Right lobe of liver (tissue), 6 donors: ENCODE data around the gene HMG20B. TPM values are rescaled to one million over a fixed set of nuclear protein-coding genes. Genes with fewer than 3 reads are reported as not detected.

Experiments
- ATAC-seq, 4 donors: fragments of 200-7000 bp; cut with Tn5 transposase; one replicate each; pipeline ENCODE4 v1.9.1; 2020; ENCODE audit warnings: mild to moderate bottlenecking in 4 of 4, moderate library complexity in 4 of 4
- DNase-seq, 3 donors: peaks; one replicate each; pipeline ENCODE4 v3.0.0-alpha.2; 2020
- H3K27ac ChIP-seq, 3 donors: fragments of 200-600 bp; one replicate each; pipeline ENCODE4 v1.8.0; 2022
- H3K27me3 ChIP-seq, 2 donors: fragments of 200-600 bp; one replicate each; pipeline ENCODE4 v1.8.0; 2022
- H3K36me3 ChIP-seq, 4 donors: fragments of 200-600 bp; sonication (generic) in 1 of 4; one replicate each; pipeline versions ENCODE4 v1.5.1 to v1.8.0; 2017 to 2022; ENCODE audit warnings: control low read depth in 1 of 4
- H3K4me1 ChIP-seq, 4 donors: fragments of 200-600 bp; sonication (generic) in 1 of 4; one replicate each; pipeline versions ENCODE4 v1.5.1 to v1.8.0; 2017 to 2022; ENCODE audit warnings: control low read depth in 1 of 4
- H3K4me3 ChIP-seq, 3 donors: fragments of 200-600 bp; one replicate each; pipeline ENCODE4 v1.8.0; 2022
- H3K9me3 ChIP-seq, 4 donors: fragments of 200-600 bp; sonication (generic) in 1 of 4; one replicate each; pipeline versions ENCODE4 v1.5.1 to v1.8.0; 2017 to 2022; ENCODE audit warnings: control low read depth in 1 of 4
- CTCF ChIP-seq, 4 donors: fragments of 200-600 bp in 3 of 4; fragments of 450-650 bp in 1 of 4; IDR thresholded peaks; one replicate each; pipeline versions ENCODE4 v1.5.1 to v1.8.0; 2016 to 2022; ENCODE audit warnings: antibody characterized with exemption in 4 of 4, mild to moderate bottlenecking in 2 of 4
- POLR2A ChIP-seq: fragments of 450-650 bp; IDR thresholded peaks from one replicate; pipeline ENCODE4 v1.6.1; 2017; ENCODE audit warnings: antibody characterized with exemption, mild to moderate bottlenecking
- WGBS: methylation state at CpG from one replicate; pipeline ENCODE4 v1.1.6; 2018; ENCODE audit warnings: low coverage, low lambda C conversion rate; ENCODE audit not compliant: insufficient coverage; ENCODE audit errors: missing lambda C conversion rate; 5-methylcytosine and 5-hydroxymethylcytosine counted together
- intact Hi-C, 2 donors: fragments of 100-400 bp; cut with DNase I; formaldehyde crosslinking; loops; one replicate each; pipeline versions ENCODE4 v1.11.2 to v1.14.1; 2022
- total RNA-seq, 6 experiments: library from RNA; depleted of rRNA in 2 of 6; stranded (reverse); fragments of >200 nt in 2 of 6; fragmentation: NEBNext Ultra II Directional in 3 of 6; extraction: Animal tissue kit (Norgen Biotek cat#: 25700) in 3 of 6; gene quantifications; one replicate each; pipeline versions ENCODE4 v1.1.0 to v1.2.4, GENCODE V29; 2016 to 2023
- donor health status: DM: no; HTN: yes; CAD: no.
- donor health status: DM: no; HTN: no; CAD: no.
- donor health status: DM: no; HTN: no; CAD: no.
- donor health status: DM: no; HTN: yes; CAD: no.
- donor health status: DM: no; HTN: yes; CAD: no.

Gene HMG20B
- total RNA-seq, 6 experiments from 2014 or later = 30.7 to 58.6 (median 33.3) TPM

- H3K9me3 ChIP-seq = no peaks in the 10 kb centered on the region
- intact Hi-C loops = no loop called here
- TF ChIP-seq POLR2A (no peak), CTCF (IDR thresholded peaks at IDR 0.05) (no peak)
- H3K36me3 ChIP-seq = peaks cover 0 to 19% (median 5%) of the 10 kb centered on the region in 4 donors
- H3K4me1 ChIP-seq = peaks cover 0 to 11% (median 0%) of the 10 kb centered on the region in 4 donors
- H3K27me3 ChIP-seq = no peaks in the 10 kb centered on the region
- no peak overlapping the region for H3K4me3 ChIP-seq
- peak; percentile 7 to 30 (median 14) for ATAC-seq
- peak overlapping the region; percentile 24 to 54 (median 31) for H3K27ac ChIP-seq
- peak in 2 of 3 donors; percentile 59 to 60 for DNase-seq
- WGBS = 54% methylated on average over 3 of the region's 21 CpGs
Observed at GRCh38 chr19:3608750-3609322, 36.1 kb downstream of the HMG20B start.

GRCh38 chr19:3609779-3610719 lies 37.3 kb downstream of the HMG20B start:
- H3K27ac ChIP-seq = no peak overlapping the region
- 62% methylated on average over 14 of the region's 24 CpGs for WGBS
- H3K4me1 ChIP-seq = peaks cover 0 to 11% (median 0%) of the 10 kb centered on the region in 4 donors
- TF ChIP-seq CTCF (IDR thresholded peaks at IDR 0.05) = no peak
- H3K36me3 ChIP-seq = peaks cover 0 to 19% (median 5%) of the 10 kb centered on the region in 4 donors
- ATAC-seq = no peak
- no peaks in the 10 kb centered on the region for H3K9me3 ChIP-seq
- H3K27me3 ChIP-seq = no peaks in the 10 kb centered on the region
- H3K4me3 ChIP-seq = no peak overlapping the region
- DNase-seq = peak in 1 of 3 donors; percentile 51
- intact Hi-C loops = loop anchor here in 1 of 2 donors (10.0 kb wide), 1 partner anchor 65 kb away; no protein-coding TSS in a partner anchor

GRCh38 chr19:3610745-3611717 lies 38.3 kb downstream of the HMG20B start:
- H3K27me3 ChIP-seq = no peaks in the 10 kb centered on the region
- ATAC-seq (no peak), DNase-seq (peak; percentile 15 to 51 (median 44))
- peaks cover 0 to 10% (median 0%) of the 10 kb centered on the region in 4 donors for H3K4me1 ChIP-seq
- intact Hi-C loops = loop anchor here in 1 of 2 donors (10.0 kb wide), 1 partner anchor 66 kb away; no protein-coding TSS in a partner anchor
- TF ChIP-seq POLR2A = no peak
- H3K36me3 ChIP-seq = peaks cover 0 to 19% (median 5%) of the 10 kb centered on the region in 4 donors
- H3K4me3 ChIP-seq = no peak overlapping the region
- H3K9me3 ChIP-seq = no peaks in the 10 kb centered on the region
- 80% methylated on average over 3 of the region's 41 CpGs for WGBS
- H3K27ac ChIP-seq = no peak overlapping the region

- H3K27me3 ChIP-seq = no peaks in the 10 kb centered on the region
Observed at GRCh38 chr19:3611841-3612240, 39.1 kb downstream of the HMG20B start.

More at GRCh38 chr19:3611841-3612240, 39.1 kb downstream of the HMG20B start:
- H3K36me3 ChIP-seq = peaks cover 0 to 19% (median 5%) of the 10 kb centered on the region in 4 donors
- H3K4me1 ChIP-seq = peaks cover 0 to 2% (median 0%) of the 10 kb centered on the region in 4 donors
- no peak for TF ChIP-seq POLR2A
- no peak for TF ChIP-seq CTCF (IDR thresholded peaks at IDR 0.05)
- WGBS = 96% methylated on average over 24 of the region's 36 CpGs
- intact Hi-C loops = loop anchor here in 1 of 2 donors (10.0 kb wide), 1 partner anchor 67 kb away; no protein-coding TSS in a partner anchor
- no peaks in the 10 kb centered on the region for H3K9me3 ChIP-seq
- DNase-seq (no peak), ATAC-seq (no peak)
- H3K4me3 ChIP-seq = no peak overlapping the region
- no peak overlapping the region for H3K27ac ChIP-seq
